Stimulated activated CD8-positive, alpha-beta memory T cell treated with anti-CD3 and anti-CD28 coated beads, Interleukin-12 subunit alpha, Interleukin-12 subunit beta, amount 100 ng/mL, for 4 hours (primary cell): ENCODE results near the gene USP24.

Experiments
- DNase-seq: peaks from one replicate; pipeline ENCODE4 v3.0.0-alpha.2; 2020; ENCODE audit warnings: low read depth

The USP24 gene

GRCh38 chr1:55164906-55165305 lies 50.3 kb downstream of the USP24 start:
- no peak for DNase-seq

- DNase-seq = no peak
Measured at GRCh38 chr1:55159571-55159970, 55.6 kb downstream of the USP24 start.

DNA sequence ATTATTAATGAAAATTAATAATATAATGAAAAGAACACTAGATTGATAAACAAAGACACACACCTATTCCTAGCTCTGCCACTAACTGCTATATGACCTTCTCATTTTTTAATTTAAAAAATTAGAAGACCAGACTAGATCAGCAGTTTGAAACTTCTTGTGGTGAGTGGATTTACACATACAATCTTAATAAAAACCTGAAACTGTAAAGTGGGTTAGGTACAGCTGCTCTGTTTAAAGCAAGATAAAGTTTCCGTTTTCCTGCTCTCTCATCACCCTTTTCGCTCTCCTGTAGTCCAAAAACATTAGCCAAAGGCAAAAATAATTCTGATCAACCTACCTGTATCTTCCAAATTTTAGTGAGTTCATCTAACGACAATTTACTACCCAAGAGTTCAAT lies 58.6 kb downstream of the USP24 start:
- no peak for DNase-seq

DNA sequence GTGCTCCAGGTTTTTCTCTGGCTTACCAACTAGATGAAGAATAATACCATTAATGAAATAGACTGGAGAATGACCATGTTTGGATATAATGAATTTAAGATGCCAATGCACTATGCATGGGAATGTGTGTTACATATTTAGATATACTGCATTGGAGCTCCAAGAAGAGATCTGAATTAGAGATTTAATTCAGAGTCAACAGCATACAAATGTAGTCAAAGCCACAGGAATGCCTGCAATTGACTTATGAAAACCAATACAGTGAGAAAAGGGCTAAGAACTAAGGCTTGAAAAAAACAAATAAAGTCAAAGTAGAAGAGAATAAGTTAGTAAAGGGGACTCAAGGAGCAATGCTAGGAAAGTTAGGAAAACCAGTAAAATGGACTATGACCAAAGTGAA lies 59.1 kb downstream of the USP24 start:
- DNase-seq = no peak

- no peak for DNase-seq
Measured at GRCh38 chr1:55155522-55155921, 59.6 kb downstream of the USP24 start.

DNA sequence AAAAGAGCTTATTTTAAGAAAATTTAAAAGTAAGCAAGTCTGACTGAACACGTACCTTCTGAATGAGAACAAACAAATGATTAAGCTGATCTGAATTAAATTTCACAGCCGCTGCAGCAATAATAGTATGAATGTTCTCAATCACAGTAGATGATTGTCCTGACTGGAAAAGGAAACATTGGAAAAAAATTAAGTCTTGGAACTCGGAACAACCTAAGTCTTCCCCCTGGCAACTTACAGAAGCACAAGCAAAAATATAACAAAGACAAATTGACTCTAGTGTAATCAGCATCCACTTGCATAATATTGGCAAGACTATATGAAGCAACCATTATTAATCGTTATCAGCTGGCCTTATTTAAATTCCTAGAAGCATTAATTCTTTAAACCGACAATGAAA lies 60.5 kb downstream of the USP24 start:
- no peak for DNase-seq

GRCh38 chr1:55153031-55153430 lies 62.1 kb downstream of the USP24 start:
- DNase-seq = no peak

- DNase-seq = no peak
Measured at GRCh38 chr1:55150880-55151588, 64.1 kb downstream of the USP24 start.

DNA sequence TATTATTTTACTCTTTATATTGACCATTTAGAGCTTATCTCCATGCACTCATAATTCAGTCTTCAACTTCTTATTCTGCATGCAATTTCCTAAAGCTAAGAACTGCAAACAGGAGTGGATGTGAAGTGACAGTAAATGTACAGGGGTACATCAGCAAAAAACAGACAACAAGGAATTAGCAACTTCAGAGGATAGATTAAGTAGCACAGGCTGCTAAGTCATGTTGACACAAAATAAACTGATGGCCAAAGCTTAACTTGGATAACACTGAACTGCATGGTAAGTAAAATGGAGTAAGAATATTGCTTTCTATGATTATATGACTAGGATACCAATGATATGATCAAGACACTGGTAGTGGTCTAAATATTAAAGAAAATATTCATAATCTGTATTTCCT lies 66.5 kb downstream of the USP24 start:
- DNase-seq = no peak

- DNase-seq = no peak
Measured at GRCh38 chr1:55147524-55147923, 67.6 kb downstream of the USP24 start.

DNA sequence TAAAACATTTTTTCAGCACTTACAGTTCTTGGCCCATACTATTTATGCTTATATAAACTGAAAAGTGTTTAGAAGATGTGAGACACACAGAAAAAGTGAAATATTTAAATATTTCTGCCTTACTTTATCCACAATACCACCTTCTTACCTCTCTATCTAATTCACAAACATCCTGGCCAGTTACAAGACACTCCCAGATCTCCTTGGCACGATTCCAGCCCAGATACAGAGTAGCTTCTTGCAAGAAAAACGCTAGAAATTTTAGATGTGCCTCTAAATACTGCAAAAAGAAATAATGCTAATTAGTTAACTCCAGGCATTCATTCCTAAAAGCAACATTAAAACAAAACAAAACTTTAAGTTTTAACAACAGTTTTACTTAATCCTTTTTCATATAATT lies 68.4 kb downstream of the USP24 start:
- DNase-seq = no peak

GRCh38 chr1:55144886-55145285 lies 70.3 kb downstream of the USP24 start:
- DNase-seq = no peak

DNA sequence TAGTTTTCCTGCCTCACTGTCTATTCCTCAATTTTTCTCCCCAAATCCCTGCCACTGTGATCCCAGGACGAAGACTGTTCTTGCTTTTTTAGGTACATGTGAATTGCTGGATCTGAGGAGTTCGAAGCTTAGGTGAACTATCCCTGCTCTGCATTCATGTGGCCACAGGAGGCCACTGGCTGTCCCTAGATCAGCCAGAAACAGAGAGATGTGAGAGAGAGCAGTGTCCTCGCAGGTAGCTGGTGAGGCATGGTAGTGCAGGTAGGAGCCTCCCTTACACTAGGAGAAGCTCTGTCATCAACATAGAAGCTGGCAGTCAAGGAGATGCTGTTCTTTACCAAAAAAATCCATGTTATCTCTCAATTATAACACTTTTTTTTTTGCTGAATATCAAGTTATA lies 71.5 kb downstream of the USP24 start:
- DNase-seq = no peak

DNA sequence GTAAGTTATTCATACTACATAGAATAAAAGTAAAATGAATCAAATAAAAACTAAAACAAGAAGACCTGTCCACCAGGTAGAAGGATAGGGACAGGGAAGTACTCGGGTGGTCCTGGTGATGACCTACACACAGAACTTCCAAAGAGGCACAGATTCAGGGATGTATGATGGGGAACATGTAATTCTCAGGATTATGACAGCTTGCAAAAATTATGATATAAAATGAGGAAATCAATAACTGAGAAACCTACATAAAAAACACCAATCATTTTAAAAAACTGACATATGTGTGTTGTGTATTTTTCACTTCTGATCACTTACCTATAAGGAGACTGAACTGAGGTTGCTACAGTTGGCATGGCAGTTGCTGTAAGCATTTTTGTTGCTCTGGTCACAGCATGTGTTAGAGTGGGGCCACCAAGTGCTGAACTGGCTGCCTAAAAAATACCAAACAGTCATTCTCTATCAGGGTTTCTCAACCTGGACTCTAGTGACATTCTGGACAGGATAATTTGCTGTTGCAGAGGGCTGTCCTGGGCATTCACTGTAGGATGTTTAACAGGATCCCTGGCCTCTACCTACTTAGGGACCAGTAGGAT lies 73.8 kb downstream of the USP24 start:
- no peak for DNase-seq

DNA sequence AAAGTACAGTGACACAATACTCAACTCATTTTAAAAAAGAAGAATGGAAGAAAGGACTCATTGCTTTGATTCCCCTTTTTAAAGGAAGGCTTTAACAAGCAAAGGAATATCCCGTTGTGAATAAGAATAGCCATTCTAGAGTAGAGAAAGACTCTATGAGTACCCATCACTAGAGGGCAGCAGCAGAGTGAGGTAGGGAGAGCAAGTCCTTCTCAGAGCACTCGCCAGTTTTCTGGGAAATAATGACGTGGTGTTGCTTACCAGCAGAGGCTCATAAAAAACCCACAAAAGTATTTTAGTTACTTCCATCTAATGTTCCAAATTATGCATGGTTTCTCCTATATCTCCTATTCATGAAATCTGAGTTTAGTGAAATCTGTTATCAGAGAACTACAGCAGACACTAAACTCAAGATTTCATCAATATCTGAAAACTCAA lies 74.6 kb downstream of the USP24 start:
- DNase-seq = no peak

DNA sequence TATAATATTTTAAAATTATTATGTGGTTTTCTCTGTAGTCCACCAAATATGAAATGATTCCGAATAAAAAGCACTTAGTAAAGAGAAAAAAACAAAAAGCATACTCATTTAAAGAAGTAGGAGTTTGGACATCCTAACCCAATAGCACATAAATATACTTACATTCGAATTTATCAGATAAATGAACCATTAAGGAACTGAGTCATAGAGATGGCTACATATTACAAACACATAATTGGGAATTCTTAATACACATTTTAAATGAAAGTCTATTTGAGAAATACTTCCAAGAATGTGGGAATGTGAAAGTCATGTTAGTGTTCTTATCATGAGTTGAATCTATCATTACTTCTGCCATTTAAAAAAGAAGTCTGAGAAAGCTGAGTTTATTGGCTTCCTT lies 75.0 kb downstream of the USP24 start:
- no peak for DNase-seq

DNA sequence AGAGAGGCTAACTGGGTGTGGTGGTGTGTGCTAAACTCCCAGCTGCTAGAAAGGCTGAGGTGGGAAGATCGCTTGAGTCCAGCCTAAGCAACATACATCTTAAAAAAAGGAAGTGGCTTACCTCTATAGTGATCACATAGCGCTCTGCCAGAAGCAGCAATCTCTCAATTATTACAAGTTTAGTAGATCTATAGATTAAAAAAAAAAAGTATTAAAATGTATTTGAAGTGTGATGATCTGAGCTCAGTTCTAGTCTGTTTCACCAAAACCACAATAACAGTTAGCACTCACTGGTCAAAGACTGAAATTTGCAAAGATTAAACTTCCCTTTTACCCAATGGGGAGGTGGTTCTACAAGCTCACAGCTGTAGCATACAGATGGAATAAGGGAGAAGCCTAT lies 76.3 kb downstream of the USP24 start:
- DNase-seq = no peak

DNA sequence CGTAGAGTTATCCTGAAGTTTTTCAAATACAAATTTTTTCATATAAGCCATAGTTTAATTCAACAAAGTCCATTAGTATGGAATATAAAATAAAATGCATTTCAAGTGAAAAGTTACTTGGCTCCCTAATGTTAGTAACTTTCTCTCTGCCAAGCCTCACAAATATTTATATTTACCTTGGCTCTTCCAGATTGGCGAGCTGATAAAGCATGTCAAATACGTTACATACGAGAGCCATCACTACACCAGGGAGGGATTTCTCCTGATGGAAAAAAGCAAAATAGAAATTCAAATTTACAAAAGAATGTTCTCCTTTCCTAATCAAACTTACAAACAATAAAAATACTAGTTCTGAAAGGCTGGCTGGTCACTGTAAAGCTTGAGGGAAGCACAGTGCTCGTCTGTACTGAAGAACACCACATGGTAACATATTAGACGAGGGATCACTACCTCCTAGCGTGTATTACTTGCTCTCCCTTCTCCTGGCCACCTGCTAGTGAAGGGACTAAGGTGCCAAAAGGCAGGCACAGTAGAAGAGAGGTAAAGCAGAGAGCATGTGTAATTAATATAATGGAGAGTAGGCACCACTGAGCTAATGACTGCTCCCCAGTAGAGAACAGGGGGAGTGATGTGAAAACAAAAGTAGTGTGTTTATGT lies 80.9 kb downstream of the USP24 start:
- DNase-seq = no peak

- no peak for DNase-seq
Measured at GRCh38 chr1:55131801-55132200, 83.4 kb downstream of the USP24 start.

GRCh38 chr1:55131218-55131617 lies 83.9 kb downstream of the USP24 start:
- no peak for DNase-seq

DNA sequence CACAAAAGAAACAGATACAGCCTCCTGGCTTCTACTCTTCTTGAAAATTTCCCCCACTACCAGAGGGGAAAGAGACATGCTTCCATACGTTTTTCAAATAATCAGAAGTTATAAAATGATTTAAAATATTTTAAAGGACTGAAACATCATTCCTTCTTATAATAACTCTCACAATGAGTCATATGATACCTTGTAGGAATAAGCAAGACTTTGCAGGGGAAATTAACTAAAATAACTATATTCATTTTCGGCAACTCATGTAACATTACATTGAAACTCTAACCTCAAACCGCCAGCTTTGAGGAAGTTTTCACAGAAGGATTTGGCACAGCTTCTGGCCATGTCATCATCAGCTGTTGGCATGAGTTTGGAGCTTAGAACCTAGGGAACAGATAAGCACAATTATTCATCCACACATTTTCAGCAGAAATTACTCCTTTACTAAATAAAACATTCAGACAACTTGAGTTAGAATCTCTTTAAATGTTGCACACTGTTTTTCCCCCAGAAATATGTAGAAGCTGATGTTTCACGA lies 85.9 kb downstream of the USP24 start:
- no peak for DNase-seq

- DNase-seq = no peak
Measured at GRCh38 chr1:55128418-55128995, 86.7 kb downstream of the USP24 start.

DNA sequence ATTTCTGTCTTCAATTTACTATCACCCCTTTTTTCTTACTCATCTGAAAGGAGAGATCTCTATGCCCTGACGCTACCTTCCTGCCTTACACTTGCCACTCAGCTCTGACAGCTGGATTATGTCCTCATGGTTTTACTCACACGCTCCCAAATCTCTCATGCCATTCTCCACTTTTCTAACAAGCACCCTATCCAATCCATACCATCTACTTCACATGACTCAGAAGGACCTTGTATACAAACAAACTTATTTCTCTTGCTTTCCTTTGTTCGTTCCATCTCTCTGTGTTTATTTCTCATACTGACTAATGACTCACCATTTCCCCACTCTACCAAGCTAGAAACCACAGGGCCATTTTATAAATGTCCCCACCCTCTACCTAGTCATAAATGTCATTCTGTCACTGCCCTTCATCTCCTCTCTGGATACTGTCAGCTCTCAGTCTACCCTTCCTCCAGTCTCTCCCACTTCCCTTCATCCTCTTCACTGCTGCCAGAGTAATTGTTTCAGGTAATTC lies 87.3 kb downstream of the USP24 start:
- DNase-seq = no peak
